Measurements from ENCODE around the gene IFIH1.

IFIH1 gene

DNA sequence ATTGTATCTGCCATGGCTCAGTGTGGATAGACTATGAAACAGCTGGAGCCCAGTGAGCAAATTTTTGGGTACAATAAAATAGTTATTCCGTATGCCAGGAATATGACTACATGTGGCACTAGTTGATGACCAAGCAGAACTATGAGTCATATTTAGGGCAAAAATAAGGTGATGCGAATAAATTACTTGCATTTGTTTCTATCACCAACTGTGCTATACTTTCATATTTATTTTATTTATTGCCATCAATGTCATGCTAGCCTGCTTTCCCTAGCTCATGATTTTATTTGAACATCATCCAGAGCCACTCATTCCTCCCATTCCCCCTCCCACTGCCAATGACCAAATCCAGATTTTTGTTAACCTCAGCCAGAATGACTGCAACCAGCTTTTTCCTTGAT lies 61.9 kb downstream of the IFIH1 start:
- Histone ChIP-seq H3K4me3 (ENCODE audit: low read depth in 1 of 2, low read length in 2 of 2) (no peak overlapping the region), H3K36me3 (ENCODE audit: control insufficient read depth in 1 of 2, insufficient read depth in 2 of 2, low read length in 2 of 2) (no peaks in the 10 kb centered on the region), H3K27ac (ENCODE audit: low read length) (no peak overlapping the region)

DNA sequence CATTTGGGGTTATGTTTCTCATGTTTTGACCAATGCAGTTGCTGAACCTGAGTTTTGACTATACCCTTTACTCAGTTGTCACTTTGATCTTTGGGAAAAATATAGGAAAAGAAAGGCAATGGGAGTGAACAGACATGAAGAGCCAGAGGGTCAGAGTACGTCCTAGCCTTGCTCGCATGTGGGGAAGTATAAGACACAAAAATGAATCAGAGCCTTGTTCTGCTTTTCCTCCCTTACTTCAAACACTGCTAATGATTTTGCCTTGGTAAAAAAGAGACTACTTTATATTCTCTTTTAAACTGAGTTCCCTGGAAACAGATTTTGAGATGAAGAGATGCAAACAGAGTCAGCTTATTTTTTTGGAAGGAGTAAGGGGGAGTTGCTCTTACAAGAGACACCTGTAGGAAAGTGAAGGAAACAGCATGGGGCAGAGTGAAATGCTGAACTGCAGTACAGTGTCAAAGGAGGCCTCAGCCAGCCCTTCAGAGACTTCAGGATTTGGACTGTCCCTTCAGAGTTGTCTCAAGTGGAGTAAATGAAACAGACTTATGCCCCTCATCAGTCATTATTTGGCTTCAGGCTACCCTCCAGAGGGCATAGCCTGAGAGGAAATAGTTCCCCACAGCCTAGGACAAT lies 64.1 kb downstream of the IFIH1 start:
- Histone ChIP-seq H3K27ac (ENCODE audit: low read length) (no peak overlapping the region), H3K27me3 (ENCODE audit: low read depth, low read length) (no peaks in the 10 kb centered on the region)

More for the DNA sequence above, 61.9 kb downstream of the IFIH1 start:
- Histone ChIP-seq H3K27me3 (ENCODE audit: low read depth, low read length) (no peaks in the 10 kb centered on the region), H3K9me3 (ENCODE audit: control insufficient read depth in 1 of 2, low read length in 2 of 2) (no peaks in the 10 kb centered on the region), H3K4me1 (ENCODE audit: control insufficient read depth in 1 of 2, insufficient read depth in 2 of 2, low read length in 2 of 2) (no peaks in the 10 kb centered on the region)

DNA sequence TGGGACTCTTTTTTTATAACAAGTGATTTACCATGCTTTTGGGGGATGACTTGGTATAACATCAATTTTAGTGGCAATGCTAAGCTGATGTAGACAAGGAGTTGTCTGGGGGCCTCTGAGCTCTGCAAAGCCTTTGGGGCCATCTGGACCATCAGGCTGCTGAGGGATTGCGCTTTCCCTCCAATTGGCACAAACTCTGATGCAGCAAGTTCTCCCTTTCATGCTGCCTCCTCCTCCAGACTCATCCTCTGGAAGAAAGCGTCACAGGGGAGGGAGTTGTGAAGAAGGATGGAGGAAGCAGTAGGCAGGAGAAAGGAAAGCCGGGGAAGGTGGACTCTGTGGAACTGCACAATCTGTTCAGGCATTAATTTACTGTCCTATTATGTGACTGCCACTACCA lies 65.0 kb downstream of the IFIH1 start:
- H3K27me3 ChIP-seq (ENCODE audit: low read depth, low read length): no peaks in the 10 kb centered on the region
- no peak overlapping the region for H3K27ac ChIP-seq (ENCODE audit: low read length)
- H3K36me3 ChIP-seq (ENCODE audit: control insufficient read depth in 1 of 2, insufficient read depth in 2 of 2, low read length in 2 of 2): no peaks in the 10 kb centered on the region
- no peaks in the 10 kb centered on the region for H3K4me1 ChIP-seq (ENCODE audit: control insufficient read depth in 1 of 2, insufficient read depth in 2 of 2, low read length in 2 of 2)
- peaks cover 0 to 3% of the 10 kb centered on the region in 2 donors for H3K9me3 ChIP-seq (ENCODE audit: control insufficient read depth in 1 of 2, low read length in 2 of 2)
- no peak overlapping the region for H3K4me3 ChIP-seq (ENCODE audit: low read depth in 1 of 2, low read length in 2 of 2)

More for the DNA sequence above, 64.1 kb downstream of the IFIH1 start:
- Histone ChIP-seq H3K4me3 (ENCODE audit: low read depth in 1 of 2, low read length in 2 of 2) (no peak overlapping the region), H3K4me1 (ENCODE audit: control insufficient read depth in 1 of 2, insufficient read depth in 2 of 2, low read length in 2 of 2) (no peaks in the 10 kb centered on the region), H3K9me3 (ENCODE audit: control insufficient read depth in 1 of 2, low read length in 2 of 2) (peaks cover 0 to 3% of the 10 kb centered on the region in 2 donors), H3K36me3 (ENCODE audit: control insufficient read depth in 1 of 2, insufficient read depth in 2 of 2, low read length in 2 of 2) (no peaks in the 10 kb centered on the region)

DNA sequence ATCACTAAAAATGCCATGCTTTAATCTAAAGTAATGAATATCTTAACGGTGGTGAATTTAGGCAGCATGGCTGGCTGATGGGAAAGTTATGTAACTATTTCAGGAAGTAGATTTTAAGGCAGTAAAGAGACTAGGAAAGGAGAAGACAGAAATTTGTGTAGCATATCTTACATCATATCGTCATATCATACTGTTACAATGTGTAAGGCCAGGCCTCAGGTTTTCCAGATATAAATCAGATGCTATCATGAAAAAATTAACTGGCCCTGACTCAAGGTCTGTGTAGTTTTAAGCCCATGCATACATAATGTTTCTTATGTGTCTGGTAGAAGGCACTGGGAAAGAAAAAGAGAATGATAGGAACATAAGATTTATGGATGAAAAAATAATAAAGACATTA lies 66.3 kb downstream of the IFIH1 start:
- Histone ChIP-seq H3K36me3 (ENCODE audit: control insufficient read depth in 1 of 2, insufficient read depth in 2 of 2, low read length in 2 of 2) (no peaks in the 10 kb centered on the region), H3K4me1 (ENCODE audit: control insufficient read depth in 1 of 2, insufficient read depth in 2 of 2, low read length in 2 of 2) (no peaks in the 10 kb centered on the region), H3K27ac (ENCODE audit: low read length) (no peak overlapping the region), H3K9me3 (ENCODE audit: control insufficient read depth in 1 of 2, low read length in 2 of 2) (peaks cover 0 to 3% of the 10 kb centered on the region in 2 donors), H3K27me3 (ENCODE audit: low read depth, low read length) (no peaks in the 10 kb centered on the region), H3K4me3 (ENCODE audit: low read depth in 1 of 2, low read length in 2 of 2) (no peak overlapping the region)

DNA sequence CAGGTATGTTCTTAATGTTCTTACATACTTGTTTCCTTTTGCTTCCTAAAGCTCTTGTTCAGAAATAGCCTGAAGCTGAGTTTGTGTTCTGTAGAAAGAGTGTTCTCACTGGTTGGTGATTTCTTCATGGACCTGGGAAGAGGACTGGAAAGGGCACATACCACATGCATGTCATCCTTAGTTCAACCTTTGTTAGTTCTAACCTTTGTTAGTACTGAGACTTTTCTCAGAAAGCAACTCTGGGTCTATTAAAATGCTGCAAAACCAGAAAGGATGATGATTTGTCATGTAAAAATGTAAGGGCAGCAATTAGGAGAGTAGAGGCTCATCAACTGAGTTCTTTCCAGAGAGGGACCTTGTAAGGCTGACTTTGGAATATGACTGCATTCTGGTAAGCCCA lies 72.7 kb downstream of the IFIH1 start:
- H3K36me3 ChIP-seq (ENCODE audit: control insufficient read depth in 1 of 2, insufficient read depth in 2 of 2, low read length in 2 of 2): peaks cover 0 to 14% of the 10 kb centered on the region in 2 donors
- peaks cover 0 to 24% of the 10 kb centered on the region in 2 donors for H3K4me1 ChIP-seq (ENCODE audit: control insufficient read depth in 1 of 2, insufficient read depth in 2 of 2, low read length in 2 of 2)
- no peak overlapping the region for H3K27ac ChIP-seq (ENCODE audit: low read length)
- H3K4me3 ChIP-seq (ENCODE audit: low read depth in 1 of 2, low read length in 2 of 2): no peak overlapping the region
- H3K27me3 ChIP-seq (ENCODE audit: low read depth, low read length): no peaks in the 10 kb centered on the region
- H3K9me3 ChIP-seq (ENCODE audit: control insufficient read depth in 1 of 2, low read length in 2 of 2): peaks cover 0 to 3% of the 10 kb centered on the region in 2 donors

DNA sequence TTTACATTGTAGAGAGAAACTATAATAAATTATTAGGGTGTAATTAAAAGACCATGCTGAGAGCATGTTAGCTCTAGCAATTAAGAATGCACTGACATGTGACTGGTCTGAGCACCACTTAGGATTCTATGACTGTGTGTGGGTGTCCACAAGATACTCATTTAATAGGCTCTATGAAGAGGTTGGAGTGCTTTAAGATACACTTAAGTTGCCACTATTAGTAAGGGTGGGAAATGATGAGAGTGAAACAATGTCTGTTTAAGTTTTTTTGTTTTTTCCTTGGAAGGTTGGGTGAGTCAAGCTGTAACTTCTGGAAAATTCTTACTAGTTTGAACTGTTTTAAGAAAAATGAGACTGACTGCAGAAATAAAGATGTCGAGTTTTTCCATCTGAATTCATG lies 73.4 kb downstream of the IFIH1 start:
- Histone ChIP-seq H3K4me1 (ENCODE audit: control insufficient read depth in 1 of 2, insufficient read depth in 2 of 2, low read length in 2 of 2) (peaks cover 0 to 24% of the 10 kb centered on the region in 2 donors), H3K4me3 (ENCODE audit: low read depth in 1 of 2, low read length in 2 of 2) (no peak overlapping the region), H3K36me3 (ENCODE audit: control insufficient read depth in 1 of 2, insufficient read depth in 2 of 2, low read length in 2 of 2) (peaks cover 0 to 14% of the 10 kb centered on the region in 2 donors), H3K27ac (ENCODE audit: low read length) (peak overlapping the region; percentile 70), H3K27me3 (ENCODE audit: low read depth, low read length) (no peaks in the 10 kb centered on the region), H3K9me3 (ENCODE audit: control insufficient read depth in 1 of 2, low read length in 2 of 2) (peaks cover 0 to 2% of the 10 kb centered on the region in 2 donors)

DNA sequence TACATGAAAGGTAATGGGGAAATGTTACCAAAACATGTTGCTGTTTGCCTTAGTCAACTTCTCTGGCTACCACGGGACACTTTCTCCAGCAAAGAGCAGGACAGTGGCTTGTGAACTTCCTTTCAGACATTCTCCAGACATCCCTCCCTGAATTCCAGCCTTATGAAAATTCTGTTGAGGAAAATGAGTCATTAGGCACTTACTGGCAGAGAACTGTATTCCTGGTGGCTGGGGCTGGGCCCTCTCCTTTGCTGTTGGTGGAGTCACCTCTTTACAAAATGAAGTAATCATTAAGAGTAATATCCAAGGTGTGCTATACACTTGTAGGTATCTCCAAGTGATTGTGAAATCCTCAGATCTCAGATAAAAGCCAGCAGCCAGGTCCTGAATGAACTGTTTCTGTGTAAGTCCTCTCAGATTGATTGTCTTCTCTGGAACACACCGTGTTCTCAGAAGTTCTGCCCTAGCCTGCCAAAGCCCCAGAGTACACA lies 73.9 kb downstream of the IFIH1 start:
- Histone ChIP-seq H3K36me3 (ENCODE audit: control insufficient read depth in 1 of 2, insufficient read depth in 2 of 2, low read length in 2 of 2) (peaks cover 0 to 14% of the 10 kb centered on the region in 2 donors), H3K4me1 (ENCODE audit: control insufficient read depth in 1 of 2, insufficient read depth in 2 of 2, low read length in 2 of 2) (peaks cover 0 to 24% of the 10 kb centered on the region in 2 donors), H3K27ac (ENCODE audit: low read length) (peak overlapping the region; percentile 70), H3K4me3 (ENCODE audit: low read depth in 1 of 2, low read length in 2 of 2) (no peak overlapping the region), H3K9me3 (ENCODE audit: control insufficient read depth in 1 of 2, low read length in 2 of 2) (no peaks in the 10 kb centered on the region), H3K27me3 (ENCODE audit: low read depth, low read length) (no peaks in the 10 kb centered on the region)

DNA sequence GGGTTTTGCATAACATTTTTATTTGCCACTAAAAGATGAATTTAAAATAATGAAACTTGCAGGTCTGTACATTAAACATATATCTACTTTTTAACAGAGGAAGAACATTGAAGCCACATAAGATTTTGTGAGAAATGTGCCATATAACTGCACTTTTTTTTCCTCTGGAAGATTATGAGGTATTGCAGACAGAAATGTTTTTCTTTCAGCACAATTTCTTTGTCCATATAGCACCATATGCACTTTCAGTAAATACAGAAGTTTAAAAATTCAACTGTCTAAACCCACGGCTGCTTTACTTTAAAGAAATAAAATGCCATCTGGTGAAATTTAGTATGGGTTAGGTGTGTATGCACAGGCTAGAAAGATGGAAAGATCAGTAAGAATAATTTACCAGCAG lies 74.8 kb downstream of the IFIH1 start:
- Histone ChIP-seq H3K4me3 (ENCODE audit: low read depth in 1 of 2, low read length in 2 of 2) (peak overlapping the region in 1 of 2 donors; percentile 34), H3K4me1 (ENCODE audit: control insufficient read depth in 1 of 2, insufficient read depth in 2 of 2, low read length in 2 of 2) (peaks cover 0 to 24% of the 10 kb centered on the region in 2 donors), H3K9me3 (ENCODE audit: control insufficient read depth in 1 of 2, low read length in 2 of 2) (no peaks in the 10 kb centered on the region), H3K27me3 (ENCODE audit: low read depth, low read length) (no peaks in the 10 kb centered on the region), H3K36me3 (ENCODE audit: control insufficient read depth in 1 of 2, insufficient read depth in 2 of 2, low read length in 2 of 2) (peaks cover 0 to 14% of the 10 kb centered on the region in 2 donors), H3K27ac (ENCODE audit: low read length) (no peak overlapping the region)

DNA sequence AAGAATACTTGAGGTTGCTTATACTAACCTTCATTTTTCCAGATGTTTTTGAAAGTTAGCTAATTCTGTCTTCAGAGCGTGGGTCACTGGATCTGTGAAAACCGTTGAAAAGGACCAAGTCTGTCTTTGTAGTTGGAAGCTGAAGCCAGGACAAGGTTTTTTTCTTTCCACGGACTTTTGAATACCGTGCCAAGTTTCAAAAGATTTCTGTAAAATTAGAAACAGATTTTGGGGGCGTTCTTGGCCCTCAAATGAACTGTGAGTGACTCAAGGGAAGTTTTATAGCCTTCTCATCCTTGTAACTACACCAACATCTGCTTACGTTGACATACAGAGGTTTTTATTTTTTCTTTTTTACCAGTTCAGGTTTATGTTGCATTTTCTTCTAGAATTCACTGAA lies 75.2 kb downstream of the IFIH1 start, which contains the start of gene FAP:
TSS of gene FAP (minus strand) at position 152 of the 400 bp plus-strand sequence. CDS start at position 34, 118 bp downstream.
- Histone ChIP-seq H3K36me3 (ENCODE audit: control insufficient read depth in 1 of 2, insufficient read depth in 2 of 2, low read length in 2 of 2) (peaks cover 0 to 14% of the 10 kb centered on the region in 2 donors), H3K4me3 (ENCODE audit: low read depth in 1 of 2, low read length in 2 of 2) (peak within 1 kb of the TSS in 1 of 2 donors; percentile 34), H3K9me3 (ENCODE audit: control insufficient read depth in 1 of 2, low read length in 2 of 2) (no peaks in the 10 kb centered on the region), H3K27ac (ENCODE audit: low read length) (peak within 1 kb of the TSS; percentile 70), H3K27me3 (ENCODE audit: low read depth, low read length) (no peaks in the 10 kb centered on the region), H3K4me1 (ENCODE audit: control insufficient read depth in 1 of 2, insufficient read depth in 2 of 2, low read length in 2 of 2) (peaks cover 0 to 24% of the 10 kb centered on the region in 2 donors)

DNA sequence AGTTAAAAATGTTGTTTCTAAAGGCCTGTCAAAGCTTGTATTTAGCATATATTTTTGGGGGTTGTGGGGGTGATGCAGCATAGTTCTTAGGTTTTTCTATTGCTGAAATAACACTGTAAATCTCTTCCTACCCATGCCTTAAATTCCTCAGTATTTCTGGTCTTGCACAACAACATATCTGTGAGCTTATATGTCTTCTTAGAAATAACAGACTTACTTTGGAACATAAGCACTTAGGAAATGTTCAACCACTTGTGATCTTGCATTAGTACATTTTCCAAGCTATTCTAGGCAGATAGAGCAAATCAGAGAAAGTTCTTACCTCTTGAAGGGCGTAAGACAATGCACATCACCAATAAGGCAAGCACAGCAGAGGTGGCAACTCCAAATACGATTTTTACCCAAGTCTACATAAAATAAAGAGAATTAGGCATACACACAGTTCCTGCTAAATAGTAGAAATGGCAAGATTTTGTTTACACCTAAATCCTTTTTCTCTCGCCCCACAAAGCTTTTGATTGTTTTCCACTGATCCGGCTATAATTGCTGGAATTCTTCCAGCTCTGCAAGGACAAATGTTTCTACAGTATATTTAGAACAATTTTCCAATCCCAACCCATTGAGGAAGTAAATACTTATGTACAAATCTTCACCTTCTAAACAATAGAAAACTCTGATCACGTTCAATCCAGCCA lies 75.8 kb downstream of the IFIH1 start:
- Histone ChIP-seq H3K4me3 (ENCODE audit: low read depth in 1 of 2, low read length in 2 of 2) (peak overlapping the region in 1 of 2 donors; percentile 34), H3K27me3 (ENCODE audit: low read depth, low read length) (no peaks in the 10 kb centered on the region), H3K9me3 (ENCODE audit: control insufficient read depth in 1 of 2, low read length in 2 of 2) (no peaks in the 10 kb centered on the region), H3K4me1 (ENCODE audit: control insufficient read depth in 1 of 2, insufficient read depth in 2 of 2, low read length in 2 of 2) (peaks cover 0 to 24% of the 10 kb centered on the region in 2 donors), H3K27ac (ENCODE audit: low read length) (no peak overlapping the region), H3K36me3 (ENCODE audit: control insufficient read depth in 1 of 2, insufficient read depth in 2 of 2, low read length in 2 of 2) (peaks cover 0 to 14% of the 10 kb centered on the region in 2 donors)

DNA sequence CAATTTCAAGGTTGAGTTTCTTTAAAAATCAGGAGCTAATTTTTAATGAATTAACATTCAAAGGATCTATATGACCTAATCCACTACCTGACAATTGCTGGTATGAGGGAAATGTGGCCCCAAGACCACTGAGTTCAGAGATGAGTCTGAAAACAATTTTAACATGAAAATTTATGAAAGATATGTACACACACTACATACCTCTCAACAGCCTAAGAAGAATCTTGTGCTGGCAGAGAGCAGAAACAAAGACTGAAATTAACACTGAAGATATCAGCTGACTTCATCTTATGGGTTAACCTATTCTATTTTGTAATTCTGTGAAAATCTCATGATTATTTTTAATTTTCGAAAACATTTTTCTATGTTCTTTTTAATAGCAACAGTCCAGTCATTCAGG lies 76.9 kb downstream of the IFIH1 start:
- Histone ChIP-seq H3K4me1 (ENCODE audit: control insufficient read depth in 1 of 2, insufficient read depth in 2 of 2, low read length in 2 of 2) (peaks cover 0 to 24% of the 10 kb centered on the region in 2 donors), H3K27ac (ENCODE audit: low read length) (no peak overlapping the region), H3K9me3 (ENCODE audit: control insufficient read depth in 1 of 2, low read length in 2 of 2) (no peaks in the 10 kb centered on the region), H3K36me3 (ENCODE audit: control insufficient read depth in 1 of 2, insufficient read depth in 2 of 2, low read length in 2 of 2) (peaks cover 0 to 14% of the 10 kb centered on the region in 2 donors), H3K27me3 (ENCODE audit: low read depth, low read length) (no peaks in the 10 kb centered on the region), H3K4me3 (ENCODE audit: low read depth in 1 of 2, low read length in 2 of 2) (no peak overlapping the region)

All from muscle layer of duodenum (tissue), 2 donors.